Esophagus muscularis mucosa (tissue), 3 donors: Measurements from ENCODE around the gene LUZP1.

Experiments used
- POLR2A ChIP-seq: fragments of 450-650 bp; IDR thresholded peaks from one replicate; pipeline ENCODE4 v1.6.1; 2017; ENCODE audit warnings: antibody characterized with exemption, moderate library complexity, mild to moderate bottlenecking, low read depth
- TF ChIP-seq, protein P1 (sequence below), 3 experiments: fragments of 200-600 bp in 2 of 3; fragments of 450-650 bp in 1 of 3; sonication (generic) in 2 of 3; IDR thresholded peaks; one replicate each; pipeline ENCODE4 v1.5.1; 2017 to 2019; ENCODE audit warnings: antibody characterized with exemption in 3 of 3, mild to moderate bottlenecking in 2 of 3, moderate library complexity in 1 of 3

GRCh38 chr1:23069675-23070074 lies 99.0 kb downstream of the LUZP1 start:
- TF ChIP-seq POLR2A: no peak
- TF ChIP-seq, protein P1, sequence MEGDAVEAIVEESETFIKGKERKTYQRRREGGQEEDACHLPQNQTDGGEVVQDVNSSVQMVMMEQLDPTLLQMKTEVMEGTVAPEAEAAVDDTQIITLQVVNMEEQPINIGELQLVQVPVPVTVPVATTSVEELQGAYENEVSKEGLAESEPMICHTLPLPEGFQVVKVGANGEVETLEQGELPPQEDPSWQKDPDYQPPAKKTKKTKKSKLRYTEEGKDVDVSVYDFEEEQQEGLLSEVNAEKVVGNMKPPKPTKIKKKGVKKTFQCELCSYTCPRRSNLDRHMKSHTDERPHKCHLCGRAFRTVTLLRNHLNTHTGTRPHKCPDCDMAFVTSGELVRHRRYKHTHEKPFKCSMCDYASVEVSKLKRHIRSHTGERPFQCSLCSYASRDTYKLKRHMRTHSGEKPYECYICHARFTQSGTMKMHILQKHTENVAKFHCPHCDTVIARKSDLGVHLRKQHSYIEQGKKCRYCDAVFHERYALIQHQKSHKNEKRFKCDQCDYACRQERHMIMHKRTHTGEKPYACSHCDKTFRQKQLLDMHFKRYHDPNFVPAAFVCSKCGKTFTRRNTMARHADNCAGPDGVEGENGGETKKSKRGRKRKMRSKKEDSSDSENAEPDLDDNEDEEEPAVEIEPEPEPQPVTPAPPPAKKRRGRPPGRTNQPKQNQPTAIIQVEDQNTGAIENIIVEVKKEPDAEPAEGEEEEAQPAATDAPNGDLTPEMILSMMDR (IDR thresholded peaks at IDR 0.05): no peak
